Ramos (cell line): ENCODE results near the gene ERICH2.

Source experiments
- in situ Hi-C: fragments of 300-500 bp; cut with MboI; formaldehyde crosslinking; loops from one replicate; pipeline ENCODE4 v1.14.3; 2022; ENCODE audit warnings: low sequenced_read_pairs; ENCODE audit not compliant: unreplicated experiment

The ERICH2 gene

GRCh38 chr2:170829036-170829435, 58.9 kb downstream of the ERICH2 start:
- in situ Hi-C loops = no loop called here

GRCh38 chr2:170830166-170830565, 60.0 kb downstream of the ERICH2 start:
- in situ Hi-C loops = no loop called here

- in situ Hi-C loops = no loop called here
These were observed 60.9 kb downstream of the ERICH2 start for GRCh38 chr2:170831115-170831514.

- in situ Hi-C loops = no loop called here
These were observed 65.8 kb downstream of the ERICH2 start for GRCh38 chr2:170836027-170836426.

GRCh38 chr2:170840717-170841210, 70.6 kb downstream of the ERICH2 start:
- in situ Hi-C loops = no loop called here

- in situ Hi-C loops = no loop called here
These were observed 72.6 kb downstream of the ERICH2 start for GRCh38 chr2:170842785-170843184.

GRCh38 chr2:170843656-170844055, 73.5 kb downstream of the ERICH2 start:
- in situ Hi-C loops = no loop called here

- in situ Hi-C loops = no loop called here
These were observed 75.2 kb downstream of the ERICH2 start for GRCh38 chr2:170845343-170845742.

GRCh38 chr2:170846314-170846713, 76.1 kb downstream of the ERICH2 start:
- in situ Hi-C loops = no loop called here

- in situ Hi-C loops = no loop called here
These were observed 77.5 kb downstream of the ERICH2 start for GRCh38 chr2:170847716-170848115.
